DOHH2 (cell line): ENCODE data around the gene STRADA.

Experiments used
- H3F3A ChIP-seq: fragments of 200-600 bp; sonication (generic), shearing (Covaris generic); 2 replicates; pipeline ENCODE4 v1.6.0; 2016; ENCODE audit warnings: antibody characterized with exemption, mild to moderate bottlenecking; ENCODE audit not compliant: control insufficient read depth, insufficient read depth
- H3K27ac ChIP-seq: fragments of 200-600 bp; sonication (generic); 2 replicates; pipeline ENCODE4 v1.5.1; 2014; ENCODE audit warnings: low read depth, mild to moderate bottlenecking, low read length, moderate library complexity
- H3K27me3 ChIP-seq: fragments of 200-600 bp; sonication (generic); 2 replicates; pipeline ENCODE4 v1.6.1; 2014; ENCODE audit warnings: mild to moderate bottlenecking, low read length, mixed read lengths; ENCODE audit not compliant: control insufficient read depth
- H3K36me3 ChIP-seq: fragments of 200-600 bp; sonication (generic); 2 replicates; pipeline ENCODE4 v1.6.1; 2014; ENCODE audit warnings: mild to moderate bottlenecking, low read length, moderate library complexity, mixed read lengths; ENCODE audit not compliant: control insufficient read depth
- H3K4me1 ChIP-seq: fragments of 200-600 bp; sonication (generic); 2 replicates; pipeline ENCODE4 v1.6.1; 2014; ENCODE audit warnings: mild to moderate bottlenecking, low read length, mixed read lengths; ENCODE audit not compliant: control insufficient read depth
- H3K4me2 ChIP-seq: fragments of 200-600 bp; sonication (generic); 2 replicates; pipeline ENCODE4 v1.6.0; 2014; ENCODE audit warnings: mild to moderate bottlenecking, low read length, moderate library complexity
- H3K4me3 ChIP-seq: fragments of 200-600 bp; sonication (generic); 2 replicates; pipeline ENCODE4 v1.5.1; 2014; ENCODE audit warnings: mild to moderate bottlenecking, low read length, mixed read lengths
- H3K79me2 ChIP-seq: fragments of 200-600 bp; sonication (generic); 2 replicates; pipeline ENCODE4 v1.6.1; 2014; ENCODE audit warnings: mild to moderate bottlenecking, low read length, mixed read lengths; ENCODE audit not compliant: control insufficient read depth
- H3K9me2 ChIP-seq: fragments of 200-600 bp; sonication (generic); replicated peaks from 2 replicates; pipeline ENCODE4 v1.6.1; 2014; ENCODE audit warnings: mild to moderate bottlenecking, low read length, mixed read lengths; ENCODE audit not compliant: control insufficient read depth
- H3K9me3 ChIP-seq: fragments of 200-600 bp; sonication (generic); 2 replicates; pipeline ENCODE4 v1.6.1; 2014; ENCODE audit warnings: antibody characterized with exemption, low read length, mixed read lengths; ENCODE audit not compliant: control insufficient read depth, insufficient read depth
- H4K20me1 ChIP-seq: fragments of 200-600 bp; sonication (generic); 2 replicates; pipeline ENCODE4 v1.6.0; 2014; ENCODE audit warnings: low read depth, mild to moderate bottlenecking, antibody characterized with exemption, low read length, moderate library complexity; ENCODE audit not compliant: control insufficient read depth, insufficient read depth
- EZH2phosphoT487 ChIP-seq: fragments of 200-600 bp; sonication (generic); IDR thresholded peaks from 2 replicates; pipeline ENCODE4 v1.6.1; 2017; ENCODE audit warnings: borderline replicate concordance, mild to moderate bottlenecking, antibody characterized with exemption, low read length, moderate library complexity, mixed read lengths
- TF ChIP-seq, protein P1 (sequence below): fragments of 200-600 bp; sonication (generic); IDR thresholded peaks from one replicate; pipeline ENCODE4 v1.5.1; 2014; ENCODE audit warnings: antibody characterized with exemption, mild to moderate bottlenecking, low read depth, low read length; ENCODE audit not compliant: poor library complexity, severe bottlenecking

The STRADA gene

GRCh38 chr17:63768433-63768832 is 26.8 kb upstream of the STRADA start:
- Histone ChIP-seq H3K9me2 (no peaks in the 10 kb centered on the region), H3K27ac (no peak overlapping the region), H3K4me3 (no peak overlapping the region), H3K4me2 (no peak overlapping the region), H3K4me1 (peaks cover 34% of the 10 kb centered on the region), H3K36me3 (peaks cover 81% of the 10 kb centered on the region), H3F3A (peaks cover 8% of the 10 kb centered on the region; the same call in 1 of the 2 replicates), H4K20me1 (peaks cover 22% of the 10 kb centered on the region), H3K9me3 (no peaks in the 10 kb centered on the region), H3K27me3 (no peaks in the 10 kb centered on the region), H3K79me2 (peaks cover 96% of the 10 kb centered on the region)
- TF ChIP-seq EZH2phosphoT487: no peak
- TF ChIP-seq, protein P1, sequence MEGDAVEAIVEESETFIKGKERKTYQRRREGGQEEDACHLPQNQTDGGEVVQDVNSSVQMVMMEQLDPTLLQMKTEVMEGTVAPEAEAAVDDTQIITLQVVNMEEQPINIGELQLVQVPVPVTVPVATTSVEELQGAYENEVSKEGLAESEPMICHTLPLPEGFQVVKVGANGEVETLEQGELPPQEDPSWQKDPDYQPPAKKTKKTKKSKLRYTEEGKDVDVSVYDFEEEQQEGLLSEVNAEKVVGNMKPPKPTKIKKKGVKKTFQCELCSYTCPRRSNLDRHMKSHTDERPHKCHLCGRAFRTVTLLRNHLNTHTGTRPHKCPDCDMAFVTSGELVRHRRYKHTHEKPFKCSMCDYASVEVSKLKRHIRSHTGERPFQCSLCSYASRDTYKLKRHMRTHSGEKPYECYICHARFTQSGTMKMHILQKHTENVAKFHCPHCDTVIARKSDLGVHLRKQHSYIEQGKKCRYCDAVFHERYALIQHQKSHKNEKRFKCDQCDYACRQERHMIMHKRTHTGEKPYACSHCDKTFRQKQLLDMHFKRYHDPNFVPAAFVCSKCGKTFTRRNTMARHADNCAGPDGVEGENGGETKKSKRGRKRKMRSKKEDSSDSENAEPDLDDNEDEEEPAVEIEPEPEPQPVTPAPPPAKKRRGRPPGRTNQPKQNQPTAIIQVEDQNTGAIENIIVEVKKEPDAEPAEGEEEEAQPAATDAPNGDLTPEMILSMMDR: no peak

GRCh38 chr17:63766754-63767153 is 25.2 kb upstream of the STRADA start:
- peaks cover 22% of the 10 kb centered on the region for H4K20me1 ChIP-seq
- no peak overlapping the region for H3K4me3 ChIP-seq
- H3K4me2 ChIP-seq: no peak overlapping the region
- peaks cover 32% of the 10 kb centered on the region for H3K4me1 ChIP-seq
- peaks cover 4% of the 10 kb centered on the region; the same call in 1 of the 2 replicates for H3F3A ChIP-seq
- H3K27me3 ChIP-seq: no peaks in the 10 kb centered on the region
- no peaks in the 10 kb centered on the region for H3K9me3 ChIP-seq
- peaks cover 90% of the 10 kb centered on the region for H3K79me2 ChIP-seq
- H3K36me3 ChIP-seq: peaks cover 89% of the 10 kb centered on the region
- TF ChIP-seq EZH2phosphoT487: no peak
- TF ChIP-seq, protein P1: no peak
- no peaks in the 10 kb centered on the region for H3K9me2 ChIP-seq
- H3K27ac ChIP-seq: no peak overlapping the region

DNA sequence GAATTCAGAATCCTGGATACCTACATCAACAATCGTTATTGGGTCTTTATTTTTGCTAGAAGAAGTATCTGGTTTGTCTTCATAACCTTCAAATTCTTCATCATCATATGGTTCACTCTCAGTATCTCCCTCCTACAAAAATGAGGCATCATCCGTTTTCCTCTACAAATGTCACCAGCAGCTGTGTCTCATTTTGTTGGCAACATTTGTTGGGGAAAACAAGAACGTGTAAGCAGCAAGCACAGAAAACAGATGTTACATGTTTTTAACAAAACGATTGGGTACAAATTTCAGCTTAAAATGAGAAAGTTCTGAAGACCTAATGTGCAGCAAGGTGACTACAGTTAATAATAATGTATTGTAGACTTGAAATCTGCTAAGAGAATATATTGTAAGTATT is 23.1 kb upstream of the STRADA start:
- no peak for TF ChIP-seq EZH2phosphoT487
- TF ChIP-seq, protein P1: no peak
- Histone ChIP-seq H3K27ac (no peak overlapping the region), H3K4me1 (peaks cover 13% of the 10 kb centered on the region), H3K4me2 (no peak overlapping the region), H3F3A (peaks cover 4% of the 10 kb centered on the region; the same call in 1 of the 2 replicates), H3K27me3 (no peaks in the 10 kb centered on the region), H4K20me1 (peaks cover 8% of the 10 kb centered on the region; the same call in 1 of the 2 replicates), H3K4me3 (no peak overlapping the region), H3K79me2 (peaks cover 72% of the 10 kb centered on the region), H3K9me3 (no peaks in the 10 kb centered on the region), H3K9me2 (no peaks in the 10 kb centered on the region), H3K36me3 (peaks cover 91% of the 10 kb centered on the region)
